ENCODE results near the gene NFYA.
A peak's percentile ranks its signal among the peaks of the same experiment; 100 is the strongest.

NFYA gene

DNA sequence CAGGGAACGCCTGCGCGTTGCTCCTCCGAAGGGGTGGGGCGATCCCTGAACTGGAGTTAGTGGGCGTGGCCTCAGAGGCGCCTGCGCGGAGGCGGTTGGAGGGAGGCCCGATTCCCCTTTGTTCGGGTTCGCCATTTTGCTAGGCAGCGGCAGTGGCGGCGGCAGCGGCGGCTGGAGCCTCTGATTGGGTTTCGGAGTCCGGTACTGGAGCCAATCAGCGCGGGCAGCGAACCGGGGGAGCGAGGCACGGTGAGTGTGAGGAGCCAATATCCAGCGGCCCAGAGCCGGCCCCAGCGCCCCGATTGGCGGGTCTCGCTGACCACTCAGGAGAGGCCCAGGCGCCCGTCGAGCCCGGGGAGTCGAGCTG is at the start of gene NFYA:
Gene NFYA (plus strand): TSS at position 139 of the 367 bp plus-strand sequence. CDS start 6,116 bp downstream, outside the sequence.
- DNase-seq (ENCODE audit: low spot score) = peak; percentile 95

- no peak for DNase-seq (ENCODE audit: low spot score)
These were observed 49.7 kb upstream of the NFYA start for GRCh38 chr6:41023114-41023513.

DNA sequence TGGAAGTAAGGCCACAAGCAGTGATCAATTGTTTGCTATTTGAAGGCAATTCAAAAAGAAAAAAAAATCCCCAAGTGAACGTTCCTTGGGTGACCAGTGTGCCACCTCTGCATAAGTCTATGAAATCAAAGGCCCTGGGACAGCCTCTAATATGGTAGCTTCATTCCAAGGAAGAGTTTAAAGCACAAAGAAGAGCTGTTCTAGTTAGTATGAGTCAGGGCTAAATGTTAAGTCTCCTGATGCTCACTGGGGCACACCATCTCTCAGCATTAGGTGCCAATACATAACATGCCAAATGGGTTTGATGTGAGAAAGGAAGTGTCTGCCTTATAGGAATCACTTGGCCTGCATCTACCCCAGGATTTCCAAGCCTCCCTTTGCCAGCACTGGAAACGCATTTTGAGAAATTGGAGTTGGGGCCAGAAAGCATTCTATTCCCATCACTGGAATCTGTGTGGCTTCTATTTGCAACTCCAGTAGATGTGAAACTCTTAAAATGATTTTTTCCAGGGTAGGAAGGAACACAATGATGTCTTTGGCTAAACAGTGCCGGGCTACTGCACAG is 46.7 kb upstream of the NFYA start:
- no peak for DNase-seq (ENCODE audit: low spot score)

- no peak for DNase-seq (ENCODE audit: low spot score)
These were observed 45.5 kb upstream of the NFYA start for GRCh38 chr6:41027241-41027640.

GRCh38 chr6:41027799-41028560 is 44.8 kb upstream of the NFYA start:
- peak; percentile 95 for DNase-seq (ENCODE audit: low spot score)

- peak; percentile 25 for DNase-seq (ENCODE audit: low spot score)
These were observed 44.0 kb upstream of the NFYA start for GRCh38 chr6:41028561-41029412.

- no peak for DNase-seq (ENCODE audit: low spot score)
These were observed 39.9 kb upstream of the NFYA start for GRCh38 chr6:41032830-41033229.

- no peak for DNase-seq (ENCODE audit: low spot score)
These were observed 39.0 kb upstream of the NFYA start for GRCh38 chr6:41033776-41034175.

GRCh38 chr6:41036186-41036585 is 36.6 kb upstream of the NFYA start:
- DNase-seq (ENCODE audit: low spot score) = no peak

GRCh38 chr6:41036601-41037000 is 36.2 kb upstream of the NFYA start:
- DNase-seq (ENCODE audit: low spot score) = no peak

DNA sequence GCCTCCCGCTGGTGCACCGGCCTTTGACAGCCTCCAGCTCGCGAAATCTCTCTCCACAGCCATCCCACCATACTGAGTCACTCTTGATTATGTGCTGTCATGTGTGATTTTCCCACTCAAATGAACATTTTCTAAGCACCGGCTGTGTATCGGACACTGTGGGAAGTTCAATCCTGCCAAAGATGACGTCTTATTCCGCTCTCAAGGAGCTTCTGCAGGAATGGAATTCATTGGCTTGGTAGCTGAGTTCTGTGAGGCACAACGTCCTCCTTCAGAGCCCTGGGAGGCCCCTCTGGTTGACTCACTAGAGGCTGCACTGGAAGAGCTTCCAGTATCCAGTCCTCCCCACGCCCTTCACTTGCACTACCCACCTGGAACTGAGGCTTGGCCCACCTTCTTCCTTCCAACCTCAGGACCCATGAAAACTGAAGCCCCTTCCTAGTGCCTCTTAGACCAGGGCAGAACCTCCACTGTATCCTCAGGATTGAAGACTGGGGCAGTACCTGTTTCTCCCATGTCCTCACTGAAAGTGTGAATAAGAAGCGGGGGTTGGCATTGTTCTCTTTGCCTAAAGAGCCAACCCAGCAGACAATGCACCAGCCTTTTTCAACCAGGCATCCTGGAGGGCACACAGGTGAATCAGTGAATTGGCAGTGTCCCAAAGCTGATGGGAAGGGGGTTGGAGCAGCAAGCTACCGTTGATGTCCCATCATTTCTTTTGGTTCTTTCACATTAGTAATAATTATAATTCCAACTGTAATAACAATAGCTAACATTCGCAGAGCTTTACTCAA is 35.5 kb upstream of the NFYA start:
- no peak for DNase-seq (ENCODE audit: low spot score)

DNA sequence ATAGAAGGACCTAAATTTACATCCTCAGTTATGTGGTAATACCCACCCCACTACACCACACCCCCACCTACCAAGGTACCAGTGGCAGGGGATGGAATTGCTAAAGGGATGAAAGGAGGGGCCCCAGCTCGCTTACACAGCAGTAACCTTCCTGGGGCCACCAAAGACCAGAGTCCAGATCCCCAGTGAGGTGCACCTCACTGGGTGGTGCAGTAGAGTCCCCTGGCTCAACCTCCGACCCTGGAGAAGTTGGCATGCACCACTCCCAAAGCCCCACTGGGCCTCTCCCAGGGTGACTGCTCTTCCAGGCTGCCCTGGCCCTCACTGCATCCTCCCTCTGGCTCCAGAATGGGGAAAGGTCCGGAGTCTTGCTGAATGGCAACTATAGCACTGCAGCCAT is 34.6 kb upstream of the NFYA start:
- no peak for DNase-seq (ENCODE audit: low spot score)

GRCh38 chr6:41039060-41039998 is 33.4 kb upstream of the NFYA start, which contains the start of gene UNC5CL:
Gene UNC5CL (minus strand): TSS chr6:41039221. CDS start chr6:41035074, 4,147 bp downstream.
- peak; percentile 66 for DNase-seq (ENCODE audit: low spot score)

DNA sequence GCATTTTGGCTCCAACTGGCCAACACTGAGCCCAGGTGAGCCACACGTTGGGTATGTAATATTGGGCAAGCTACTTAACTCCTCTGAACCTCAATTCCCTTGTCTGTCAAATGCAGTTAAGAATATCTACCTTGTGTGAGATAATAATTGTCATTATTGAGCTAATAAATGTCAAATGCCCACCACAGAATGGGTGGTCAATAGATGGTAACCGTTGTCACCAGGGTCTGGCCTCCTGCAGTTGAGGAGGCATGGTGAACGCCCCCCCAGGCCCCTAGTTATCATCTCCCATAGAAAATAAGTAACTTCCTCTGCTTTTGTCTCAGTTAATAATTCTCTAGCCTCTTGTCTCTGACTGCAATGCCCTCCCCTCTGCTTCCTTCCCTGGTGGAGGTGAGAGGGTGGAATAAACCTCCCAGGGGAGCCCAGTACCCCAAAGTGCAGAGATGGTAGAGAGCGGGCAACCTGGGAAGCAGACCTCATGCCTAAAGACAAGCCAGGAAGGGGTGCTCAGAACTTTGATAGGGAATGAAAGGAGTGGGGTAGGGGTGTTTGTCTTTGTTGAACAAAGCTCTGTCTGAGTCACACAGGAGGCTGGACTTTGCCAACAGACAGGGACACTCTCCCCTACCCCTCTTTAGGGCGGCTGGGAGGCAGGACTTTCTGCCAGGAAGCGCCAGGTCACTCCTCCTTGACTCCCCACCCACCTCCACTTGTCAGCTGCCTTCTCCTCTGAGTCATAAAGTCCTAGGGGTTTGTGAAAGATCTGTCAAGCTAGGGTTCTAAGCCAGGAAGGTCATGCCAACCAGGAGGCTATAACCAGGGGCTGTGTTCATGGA is 32.5 kb upstream of the NFYA start:
- no peak for DNase-seq (ENCODE audit: low spot score)

- no peak for DNase-seq (ENCODE audit: low spot score)
These were observed 31.7 kb upstream of the NFYA start for GRCh38 chr6:41040940-41041536.

DNA sequence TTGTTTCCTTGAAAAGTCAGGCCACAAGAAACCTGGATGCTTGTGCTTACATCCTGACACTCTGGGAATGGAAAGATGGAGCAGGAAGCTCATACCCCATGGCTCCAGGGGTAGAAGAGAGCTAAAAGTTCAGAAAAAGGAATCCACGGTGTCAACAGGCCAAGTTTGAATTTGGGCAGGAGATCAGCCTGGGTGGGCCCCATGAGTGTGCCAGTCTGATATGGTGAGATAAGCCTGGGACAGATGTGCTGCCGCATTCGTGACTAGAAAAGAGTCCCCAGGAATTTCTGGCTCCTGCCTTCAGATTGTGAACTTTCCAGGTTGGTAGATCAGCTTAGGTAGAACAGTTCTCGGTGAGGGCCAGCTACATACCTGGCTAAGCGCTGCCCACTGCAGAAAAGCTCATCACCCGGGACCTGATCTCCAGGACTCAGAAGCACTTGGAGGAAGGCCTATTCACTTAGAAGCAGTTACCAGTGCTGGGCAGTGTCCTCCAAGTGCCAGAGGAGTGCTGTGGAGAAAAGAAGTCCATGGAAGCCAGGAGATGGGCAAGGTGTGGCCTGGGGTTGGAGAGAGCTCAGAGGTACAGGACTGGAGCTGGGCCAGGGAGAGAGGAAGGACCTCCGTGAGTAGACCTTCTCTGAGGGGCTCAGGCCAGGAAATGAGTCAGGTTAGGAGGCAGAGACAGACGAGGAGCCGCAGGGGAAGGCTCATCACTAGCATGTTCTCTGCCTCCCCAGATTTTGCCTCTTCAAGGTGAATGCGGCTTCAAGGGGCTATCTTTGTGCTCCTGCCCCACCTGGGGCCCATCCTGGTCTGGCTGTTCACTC is 30.3 kb upstream of the NFYA start, which contains the start of gene TSPO2:
Gene TSPO2 (plus strand): TSS at position 242 of the 830 bp plus-strand sequence. CDS start 519 bp downstream, at position 761.
- DNase-seq (ENCODE audit: low spot score) = no peak

GRCh38 chr6:41043151-41043550 is 29.6 kb upstream of the NFYA start:
- DNase-seq (ENCODE audit: low spot score) = no peak

DNA sequence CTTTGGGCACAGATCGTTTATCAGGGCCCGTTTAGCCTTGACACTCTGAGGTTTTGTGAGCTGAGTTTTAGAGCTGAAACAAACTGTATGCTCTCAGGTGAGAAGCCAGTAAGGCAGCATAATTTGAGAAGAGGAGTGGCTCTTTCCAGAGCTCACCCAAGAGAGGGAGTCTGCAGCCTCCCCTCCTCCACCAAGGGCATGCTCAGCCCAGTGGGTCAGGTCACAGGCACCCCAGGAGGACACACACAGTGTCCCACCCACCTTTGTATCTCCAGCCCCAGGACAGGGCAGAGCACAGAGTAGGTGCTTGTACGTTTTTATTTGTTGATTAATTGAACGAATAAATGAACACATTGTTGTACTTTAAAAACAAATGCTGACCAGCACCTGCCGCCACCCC is 27.1 kb upstream of the NFYA start:
- DNase-seq (ENCODE audit: low spot score) = no peak

All from AG20443 (cell line).